ENCODE measurements around the gene GAS6.

DNA sequence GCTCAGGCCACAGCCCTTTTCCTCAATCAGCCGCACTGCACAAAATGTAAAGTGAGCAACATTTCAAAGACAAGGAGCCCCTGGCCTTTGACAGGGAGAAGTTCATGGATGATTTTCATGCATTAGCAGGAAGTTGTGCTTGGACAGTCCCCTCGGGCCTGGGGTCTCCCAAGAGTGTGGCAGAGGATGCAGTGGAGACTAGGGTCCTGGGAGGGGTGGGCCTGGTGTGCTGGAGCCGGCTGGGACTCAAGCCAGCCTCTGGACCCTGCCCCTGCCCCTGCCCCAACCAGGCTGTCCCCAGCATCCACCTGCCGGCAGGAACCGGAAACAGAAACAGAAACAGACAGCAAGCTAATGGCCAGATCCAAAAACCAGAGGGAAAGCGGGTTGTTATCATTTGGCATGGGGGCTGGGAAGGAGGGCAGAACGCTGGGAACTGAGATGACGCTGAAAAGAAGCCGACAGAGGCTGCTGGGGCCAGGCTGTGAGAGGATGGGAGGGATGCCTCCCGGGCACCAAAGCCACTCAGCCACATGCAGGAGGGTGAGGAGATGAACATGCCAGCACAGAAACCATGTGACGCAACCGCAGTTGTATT, 2.3 kb downstream of the GAS6 start:
- TF ChIP-seq, protein P1, sequence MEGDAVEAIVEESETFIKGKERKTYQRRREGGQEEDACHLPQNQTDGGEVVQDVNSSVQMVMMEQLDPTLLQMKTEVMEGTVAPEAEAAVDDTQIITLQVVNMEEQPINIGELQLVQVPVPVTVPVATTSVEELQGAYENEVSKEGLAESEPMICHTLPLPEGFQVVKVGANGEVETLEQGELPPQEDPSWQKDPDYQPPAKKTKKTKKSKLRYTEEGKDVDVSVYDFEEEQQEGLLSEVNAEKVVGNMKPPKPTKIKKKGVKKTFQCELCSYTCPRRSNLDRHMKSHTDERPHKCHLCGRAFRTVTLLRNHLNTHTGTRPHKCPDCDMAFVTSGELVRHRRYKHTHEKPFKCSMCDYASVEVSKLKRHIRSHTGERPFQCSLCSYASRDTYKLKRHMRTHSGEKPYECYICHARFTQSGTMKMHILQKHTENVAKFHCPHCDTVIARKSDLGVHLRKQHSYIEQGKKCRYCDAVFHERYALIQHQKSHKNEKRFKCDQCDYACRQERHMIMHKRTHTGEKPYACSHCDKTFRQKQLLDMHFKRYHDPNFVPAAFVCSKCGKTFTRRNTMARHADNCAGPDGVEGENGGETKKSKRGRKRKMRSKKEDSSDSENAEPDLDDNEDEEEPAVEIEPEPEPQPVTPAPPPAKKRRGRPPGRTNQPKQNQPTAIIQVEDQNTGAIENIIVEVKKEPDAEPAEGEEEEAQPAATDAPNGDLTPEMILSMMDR (IDR thresholded peaks at IDR 0.05; ENCODE audit: low read length), result no peak
- TF ChIP-seq EZH2 (optimal IDR thresholded peaks at IDR 0.05; ENCODE audit: low read depth, low read length) (no peak), EZH2phosphoT487 (IDR thresholded peaks at IDR 0.05; ENCODE audit: low read length) (no peak)
